ENCODE data around the gene MORC3.
A peak's percentile ranks its signal among the peaks of the same experiment; 100 is the strongest.
"Not testable (repeated sequence)": the region's sequence is repeated elsewhere in the genome, so short reads cannot be mapped to it uniquely, and the experiment has no call there.

Gene MORC3

GRCh38 chr21:36319767-36320420 is at the start of gene MORC3:
TSS of gene MORC3 (plus strand) at chr21:36320197. CDS start at chr21:36320265, 68 bp downstream.
- DNase-seq (ENCODE audit: low read depth in 2 of 2), result peak; percentile 99 to 100
- H3K4me3 ChIP-seq (replicated peaks in 1 of 2; ENCODE audit: low read depth in 2 of 2, low read length in 2 of 2), result peak within 1 kb of the TSS; percentile 80 to 84
- TF ChIP-seq CTCF (IDR thresholded peaks at IDR 0.05; ENCODE audit: low read depth, low read length), result no peak

GRCh38 chr21:36270786-36271695 is 49.0 kb upstream of the MORC3 start:
- not testable (repeated sequence) for H3K4me3 ChIP-seq (replicated peaks in 1 of 2; ENCODE audit: low read depth in 2 of 2, low read length in 2 of 2); DNase-seq (ENCODE audit: low read depth in 2 of 2)

- H3K4me3 ChIP-seq (replicated peaks in 1 of 2; ENCODE audit: low read depth in 2 of 2, low read length in 2 of 2), result no peak overlapping the region
- DNase-seq (ENCODE audit: low read depth in 2 of 2), result no peak
- TF ChIP-seq CTCF (IDR thresholded peaks at IDR 0.05; ENCODE audit: low read depth, low read length), result no peak
Observed at GRCh38 chr21:36274128-36274527, 45.9 kb upstream of the MORC3 start.

- TF ChIP-seq CTCF (IDR thresholded peaks at IDR 0.05; ENCODE audit: low read depth, low read length), result no peak
- peak in 1 of 2 donors; percentile 29 for DNase-seq (ENCODE audit: low read depth in 2 of 2)
- H3K4me3 ChIP-seq (replicated peaks in 1 of 2; ENCODE audit: low read depth in 2 of 2, low read length in 2 of 2), result no peak overlapping the region
Observed at GRCh38 chr21:36282568-36283230, 37.3 kb upstream of the MORC3 start.

- DNase-seq (ENCODE audit: low read depth in 2 of 2); H3K4me3 ChIP-seq (replicated peaks in 1 of 2; ENCODE audit: low read depth in 2 of 2, low read length in 2 of 2): not testable (repeated sequence)
Observed at GRCh38 chr21:36283231-36283622, 36.8 kb upstream of the MORC3 start.

- H3K4me3 ChIP-seq (replicated peaks in 1 of 2; ENCODE audit: low read depth in 2 of 2, low read length in 2 of 2), result no peak overlapping the region
- TF ChIP-seq CTCF (IDR thresholded peaks at IDR 0.05; ENCODE audit: low read depth, low read length), result no peak
- DNase-seq (ENCODE audit: low read depth in 2 of 2), result no peak
Observed at GRCh38 chr21:36288651-36289243, 31.2 kb upstream of the MORC3 start.

- no peak for TF ChIP-seq CTCF (IDR thresholded peaks at IDR 0.05; ENCODE audit: low read depth, low read length)
- no peak overlapping the region for H3K4me3 ChIP-seq (replicated peaks in 1 of 2; ENCODE audit: low read depth in 2 of 2, low read length in 2 of 2)
- no peak for DNase-seq (ENCODE audit: low read depth in 2 of 2)
Observed at GRCh38 chr21:36291509-36291908, 28.5 kb upstream of the MORC3 start.

Data from cardiac fibroblast (primary cell).